ENCODE data around the gene UBAC2. TPM values are rescaled to one million over a fixed set of nuclear protein-coding genes. Genes with fewer than 3 reads are reported as not detected.

The UBAC2 gene
- total RNA-seq, 1 donor from 2014 or later, result 57.7 TPM

DNA sequence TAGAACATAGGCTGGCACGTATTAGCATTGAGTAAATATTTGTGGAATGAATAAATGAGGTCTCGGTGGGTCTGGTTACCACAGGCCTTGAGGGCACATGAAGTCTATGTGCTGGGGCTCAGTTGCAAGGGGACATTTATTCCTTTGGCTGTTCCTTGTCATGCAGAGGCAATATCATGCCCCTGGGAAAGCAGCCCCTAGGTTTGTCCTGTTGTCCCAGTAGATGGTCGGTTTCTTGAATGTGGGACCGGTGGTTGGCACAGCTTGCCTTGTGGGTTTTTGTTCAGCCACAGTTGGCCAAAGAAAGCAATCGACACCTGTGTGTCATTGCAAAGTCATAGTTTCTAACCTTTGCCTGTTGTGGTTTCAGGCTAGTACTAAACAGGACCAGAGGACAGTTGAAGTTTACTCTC is 131.2 kb downstream of the UBAC2 start:
- Histone ChIP-seq H3K27ac (no peak overlapping the region), H3K4me1 (no peaks in the 10 kb centered on the region), H3K36me3 (peaks cover 0 to 3% of the 10 kb centered on the region in 2 donors), H3K9me3 (no peaks in the 10 kb centered on the region), H3K4me3 (no peak overlapping the region), H3K27me3 (no peaks in the 10 kb centered on the region)
- intact Hi-C loops (cut with DNase I), result no loop called here
- DNase-seq (ENCODE audit: extremely low spot score in 2 of 2), result no peak
- TF ChIP-seq, protein P1, sequence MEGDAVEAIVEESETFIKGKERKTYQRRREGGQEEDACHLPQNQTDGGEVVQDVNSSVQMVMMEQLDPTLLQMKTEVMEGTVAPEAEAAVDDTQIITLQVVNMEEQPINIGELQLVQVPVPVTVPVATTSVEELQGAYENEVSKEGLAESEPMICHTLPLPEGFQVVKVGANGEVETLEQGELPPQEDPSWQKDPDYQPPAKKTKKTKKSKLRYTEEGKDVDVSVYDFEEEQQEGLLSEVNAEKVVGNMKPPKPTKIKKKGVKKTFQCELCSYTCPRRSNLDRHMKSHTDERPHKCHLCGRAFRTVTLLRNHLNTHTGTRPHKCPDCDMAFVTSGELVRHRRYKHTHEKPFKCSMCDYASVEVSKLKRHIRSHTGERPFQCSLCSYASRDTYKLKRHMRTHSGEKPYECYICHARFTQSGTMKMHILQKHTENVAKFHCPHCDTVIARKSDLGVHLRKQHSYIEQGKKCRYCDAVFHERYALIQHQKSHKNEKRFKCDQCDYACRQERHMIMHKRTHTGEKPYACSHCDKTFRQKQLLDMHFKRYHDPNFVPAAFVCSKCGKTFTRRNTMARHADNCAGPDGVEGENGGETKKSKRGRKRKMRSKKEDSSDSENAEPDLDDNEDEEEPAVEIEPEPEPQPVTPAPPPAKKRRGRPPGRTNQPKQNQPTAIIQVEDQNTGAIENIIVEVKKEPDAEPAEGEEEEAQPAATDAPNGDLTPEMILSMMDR (IDR thresholded peaks at IDR 0.05), result no peak
- no peak for TF ChIP-seq POLR2AphosphoS5 (IDR thresholded peaks at IDR 0.05; ENCODE audit: insufficient read depth in 1 of 2, low read depth in 1 of 2)
- TF ChIP-seq POLR2A (IDR thresholded peaks at IDR 0.05), result no peak

DNA sequence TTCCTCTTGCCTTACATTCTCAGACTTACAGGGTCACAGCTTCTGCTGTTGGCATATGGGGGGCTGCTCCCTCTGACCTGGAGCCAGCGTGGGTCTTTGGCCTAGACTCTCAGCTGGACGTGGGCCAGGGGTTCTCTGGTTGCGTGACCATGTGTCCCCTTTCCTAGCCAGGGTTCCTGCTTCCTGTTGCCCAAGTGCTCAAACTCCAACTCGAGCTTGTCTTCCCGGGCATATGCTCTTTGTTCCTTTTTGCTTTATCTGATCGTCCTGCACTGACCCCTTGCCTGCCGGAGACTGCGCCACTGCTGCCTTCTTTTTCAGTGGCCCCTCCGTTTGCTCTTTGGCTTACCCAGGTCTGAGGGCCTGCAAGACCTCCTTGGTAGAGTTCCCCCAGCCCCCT is 131.8 kb downstream of the UBAC2 start:
- Histone ChIP-seq H3K27me3 (no peaks in the 10 kb centered on the region), H3K9me3 (no peaks in the 10 kb centered on the region), H3K27ac (no peak overlapping the region), H3K4me1 (no peaks in the 10 kb centered on the region), H3K36me3 (peaks cover 0 to 3% of the 10 kb centered on the region in 2 donors), H3K4me3 (no peak overlapping the region)
- no peak for DNase-seq (ENCODE audit: extremely low spot score in 2 of 2)
- TF ChIP-seq, protein P1 (IDR thresholded peaks at IDR 0.05), result no peak
- TF ChIP-seq POLR2AphosphoS5 (IDR thresholded peaks at IDR 0.05; ENCODE audit: insufficient read depth in 1 of 2, low read depth in 1 of 2) (no peak), POLR2A (IDR thresholded peaks at IDR 0.05) (no peak)
- intact Hi-C loops (cut with DNase I), result no loop called here

DNA sequence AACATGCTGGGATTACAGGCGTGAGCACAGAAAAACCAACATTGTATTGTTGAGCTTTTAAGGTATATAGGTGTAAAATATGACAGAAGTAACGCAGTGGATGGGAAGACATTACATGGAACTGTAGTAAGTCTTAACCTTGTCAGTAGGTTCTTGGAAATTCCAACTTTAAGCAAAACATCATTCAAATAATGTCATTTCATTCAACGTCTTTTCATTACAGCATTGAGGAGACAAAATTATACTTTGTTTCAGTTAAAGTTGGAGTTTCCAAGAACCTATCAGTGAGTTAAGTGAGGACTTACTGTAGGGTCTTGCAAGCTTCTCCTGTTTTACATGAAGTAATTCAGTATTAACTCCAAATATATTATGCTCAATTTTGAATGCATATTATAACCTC is 133.6 kb downstream of the UBAC2 start:
- Histone ChIP-seq H3K9me3 (no peaks in the 10 kb centered on the region), H3K27ac (no peak overlapping the region), H3K4me1 (no peaks in the 10 kb centered on the region), H3K36me3 (peaks cover 0 to 3% of the 10 kb centered on the region in 2 donors), H3K4me3 (no peak overlapping the region), H3K27me3 (no peaks in the 10 kb centered on the region)
- DNase-seq (ENCODE audit: extremely low spot score in 2 of 2), result no peak
- no peak for TF ChIP-seq POLR2AphosphoS5 (IDR thresholded peaks at IDR 0.05; ENCODE audit: insufficient read depth in 1 of 2, low read depth in 1 of 2)
- intact Hi-C loops (cut with DNase I), result no loop called here

DNA sequence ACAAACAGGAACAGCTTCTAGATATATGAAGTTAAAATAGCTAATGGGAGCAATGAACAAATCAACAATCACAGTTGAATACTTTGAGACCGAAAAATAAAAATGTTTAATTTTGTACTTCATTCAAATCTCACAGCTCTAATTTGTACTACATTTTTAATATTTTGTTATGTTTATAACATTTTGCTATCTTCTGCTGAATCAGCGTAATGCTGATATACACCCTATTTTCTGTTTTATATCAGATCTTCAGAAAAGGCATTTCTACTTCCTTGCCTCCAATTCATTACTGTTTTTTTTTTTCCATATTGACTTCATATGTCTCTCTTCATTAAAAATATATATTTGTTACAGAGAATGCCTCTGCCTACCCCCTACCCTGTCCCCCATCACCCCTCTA is 134.4 kb downstream of the UBAC2 start:
- Histone ChIP-seq H3K4me3 (no peak overlapping the region), H3K9me3 (no peaks in the 10 kb centered on the region), H3K4me1 (no peaks in the 10 kb centered on the region), H3K27ac (no peak overlapping the region), H3K27me3 (no peaks in the 10 kb centered on the region), H3K36me3 (peaks cover 0 to 3% of the 10 kb centered on the region in 2 donors)
- intact Hi-C loops (cut with DNase I), result no loop called here
- TF ChIP-seq POLR2AphosphoS5 (IDR thresholded peaks at IDR 0.05; ENCODE audit: insufficient read depth in 1 of 2, low read depth in 1 of 2), result no peak
- TF ChIP-seq, protein P1 (IDR thresholded peaks at IDR 0.05), result no peak
- no peak for TF ChIP-seq POLR2A (IDR thresholded peaks at IDR 0.05)
- no peak for DNase-seq (ENCODE audit: extremely low spot score in 2 of 2)

DNA sequence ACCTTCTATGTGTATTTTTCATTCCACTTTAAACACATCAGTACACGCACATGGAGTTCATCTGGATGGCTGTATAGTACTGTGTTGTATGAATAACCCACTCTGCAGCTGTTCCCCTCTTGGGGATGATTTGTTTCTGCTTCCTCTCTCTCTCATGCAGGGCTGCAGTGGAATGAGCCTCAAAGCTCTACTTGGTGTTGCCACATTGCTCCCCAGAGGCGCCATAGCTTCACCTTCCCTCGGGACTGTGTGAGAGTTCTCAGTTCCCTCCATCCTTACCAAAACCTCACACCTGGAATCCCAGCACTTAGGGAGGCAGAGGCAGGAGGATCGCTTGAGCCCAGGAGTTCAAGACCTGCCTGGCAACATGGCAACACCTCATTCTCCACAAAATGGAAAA is 134.9 kb downstream of the UBAC2 start:
- Histone ChIP-seq H3K9me3 (no peaks in the 10 kb centered on the region), H3K27ac (no peak overlapping the region), H3K36me3 (peaks cover 0 to 6% of the 10 kb centered on the region in 2 donors), H3K27me3 (no peaks in the 10 kb centered on the region), H3K4me3 (no peak overlapping the region), H3K4me1 (no peaks in the 10 kb centered on the region)
- no peak for TF ChIP-seq POLR2AphosphoS5 (IDR thresholded peaks at IDR 0.05; ENCODE audit: insufficient read depth in 1 of 2, low read depth in 1 of 2)
- TF ChIP-seq, protein P1 (IDR thresholded peaks at IDR 0.05), result no peak
- TF ChIP-seq POLR2A (IDR thresholded peaks at IDR 0.05), result no peak
- intact Hi-C loops (cut with DNase I), result no loop called here
- DNase-seq (ENCODE audit: extremely low spot score in 2 of 2), result no peak
